Stimulated activated CD4-positive, alpha-beta T cell treated with anti-CD3 and anti-CD28 coated beads, TNF-alpha, amount 100 ng/mL, for 24 hours (primary cell): Measurements from ENCODE around the gene MYO1E.

ENCODE experiments used
- DNase-seq, 3 experiments: peaks; one replicate each; pipeline ENCODE4 v3.0.0-alpha.2; 2020; ENCODE audit warnings: low read depth in 3 of 3

Gene MYO1E

DNA sequence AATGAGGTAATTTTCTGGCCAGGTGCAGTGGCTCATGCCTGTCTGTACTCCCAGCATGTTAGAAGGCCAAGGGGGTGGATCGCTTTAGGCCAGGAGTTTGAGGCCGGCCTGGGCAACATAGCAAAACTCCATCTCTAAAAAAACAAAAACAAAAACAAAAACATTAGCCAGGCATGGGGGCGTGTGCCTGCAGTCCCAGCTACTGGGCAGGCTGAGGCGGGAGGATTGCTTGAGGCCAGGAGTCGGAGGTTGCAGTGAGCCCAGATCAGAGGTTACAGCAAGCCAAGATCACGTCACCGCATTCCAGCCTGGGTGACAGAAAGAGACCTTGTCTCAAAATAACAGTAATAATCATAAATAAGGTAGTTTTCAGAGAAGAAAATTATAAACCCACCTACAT, 110.4 kb downstream of the MYO1E start:
- no peak for DNase-seq

DNA sequence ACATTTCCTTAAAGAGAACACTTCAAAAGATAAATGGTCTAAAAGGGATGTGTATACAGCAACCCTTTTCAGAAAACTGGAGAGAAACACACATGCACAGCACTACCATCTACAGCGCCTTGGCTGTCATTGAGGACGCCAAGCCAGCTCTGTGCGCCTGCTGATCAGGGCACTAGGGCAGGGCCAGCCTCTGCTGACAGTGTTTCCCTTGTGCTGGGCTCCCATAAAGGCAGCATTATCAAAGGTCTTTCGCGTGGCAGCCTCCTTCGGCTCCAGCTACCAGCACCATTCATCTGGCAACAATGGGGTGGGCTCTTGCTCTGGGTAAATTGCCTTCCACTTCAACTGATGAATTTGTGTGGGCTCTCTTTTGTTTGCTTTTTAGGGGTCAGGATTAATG, 112.6 kb downstream of the MYO1E start:
- no peak for DNase-seq

DNA sequence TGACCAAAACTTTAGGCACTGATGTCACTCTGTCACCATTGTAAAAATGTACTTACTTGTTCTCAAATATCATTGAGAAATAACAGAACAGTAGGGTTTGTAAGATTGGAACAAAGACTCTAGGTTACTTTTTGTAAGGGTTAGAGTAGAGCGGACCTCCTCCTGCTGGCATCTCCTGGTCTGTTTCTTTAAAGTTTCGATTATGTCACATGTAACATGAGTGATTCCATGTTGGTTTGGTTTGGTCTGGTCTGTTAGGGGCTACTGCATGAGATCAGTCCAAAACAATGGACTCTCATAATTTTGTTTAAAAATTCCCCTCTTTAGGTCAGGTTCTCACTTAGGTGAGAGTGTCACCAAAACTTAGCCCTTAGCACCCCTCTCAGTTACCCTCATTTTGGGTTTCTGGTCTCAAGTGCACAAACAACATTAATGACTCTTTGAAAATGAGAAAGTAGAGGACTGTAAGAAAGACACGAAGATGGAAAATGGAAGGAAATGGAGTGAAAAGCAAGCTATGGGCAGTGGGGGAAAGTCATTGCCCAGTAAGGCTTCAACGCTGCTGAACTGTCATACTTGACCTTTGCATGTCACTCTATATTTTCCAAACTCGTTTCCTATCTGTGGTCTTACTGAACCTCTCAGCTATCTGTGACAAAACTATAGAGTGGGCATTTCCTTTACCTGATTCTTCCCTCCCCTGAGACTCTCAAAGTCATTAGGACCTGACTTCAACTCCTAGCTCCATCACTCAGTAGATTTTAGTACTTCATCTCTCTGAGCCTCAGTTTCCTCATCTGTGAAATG, 113.3 kb downstream of the MYO1E start:
- DNase-seq: no peak

DNA sequence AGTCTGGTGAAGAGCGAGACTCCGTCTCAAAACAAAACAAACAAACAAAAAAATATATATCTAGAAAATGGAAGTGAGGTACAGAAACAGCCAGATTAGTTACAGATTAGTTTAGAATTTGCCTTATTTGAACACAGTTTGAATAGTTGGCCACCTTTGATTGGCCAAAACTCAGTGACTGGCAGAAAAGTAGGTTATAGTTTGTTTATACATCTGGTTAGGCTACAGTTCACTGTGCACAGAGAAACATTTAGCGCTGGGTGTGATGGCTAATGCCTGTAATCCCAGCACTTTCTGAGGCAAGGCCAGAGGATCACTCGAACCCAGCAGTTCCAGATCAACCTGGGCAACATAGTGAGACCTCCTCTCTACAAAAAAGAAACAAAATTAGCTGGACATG, 114.4 kb downstream of the MYO1E start:
- DNase-seq: no peak

DNA sequence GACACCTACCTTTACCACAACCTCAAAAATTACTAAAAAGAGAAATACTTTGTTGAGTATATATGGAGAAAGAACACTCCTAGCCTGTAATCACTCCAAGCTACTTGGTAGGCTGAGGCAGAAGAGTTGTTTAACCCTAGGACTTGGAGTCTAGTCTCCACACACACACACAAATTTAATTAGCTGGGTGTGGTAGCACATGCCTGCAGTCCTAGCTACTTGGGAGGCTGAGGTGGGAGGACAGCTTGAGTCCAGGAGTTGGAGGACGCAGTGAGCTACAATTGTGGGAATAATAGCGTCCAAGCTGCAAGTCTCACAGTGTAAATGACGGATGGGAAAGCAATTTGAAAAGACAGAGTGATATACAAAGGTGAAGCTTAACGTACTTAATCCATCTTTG, 115.5 kb downstream of the MYO1E start:
- no peak for DNase-seq

DNA sequence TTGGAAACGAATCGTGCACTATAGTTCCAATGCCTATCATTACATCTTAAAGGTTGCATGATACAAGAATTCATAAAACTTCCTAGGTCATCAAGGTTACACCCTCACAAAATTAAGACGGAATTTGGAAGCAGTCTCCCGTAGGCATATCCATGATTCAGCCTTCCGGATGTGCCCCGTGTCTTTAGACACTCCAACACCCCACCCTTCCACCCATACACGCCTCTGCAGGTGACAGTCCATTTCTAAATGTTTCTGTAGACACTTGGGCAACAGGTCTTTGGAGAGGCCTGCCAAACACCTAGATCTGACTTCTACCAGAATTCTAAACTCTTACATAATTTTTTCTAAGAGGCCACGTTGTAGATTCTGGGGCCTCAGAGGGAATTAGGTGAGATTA, 116.2 kb downstream of the MYO1E start:
- no peak for DNase-seq

DNA sequence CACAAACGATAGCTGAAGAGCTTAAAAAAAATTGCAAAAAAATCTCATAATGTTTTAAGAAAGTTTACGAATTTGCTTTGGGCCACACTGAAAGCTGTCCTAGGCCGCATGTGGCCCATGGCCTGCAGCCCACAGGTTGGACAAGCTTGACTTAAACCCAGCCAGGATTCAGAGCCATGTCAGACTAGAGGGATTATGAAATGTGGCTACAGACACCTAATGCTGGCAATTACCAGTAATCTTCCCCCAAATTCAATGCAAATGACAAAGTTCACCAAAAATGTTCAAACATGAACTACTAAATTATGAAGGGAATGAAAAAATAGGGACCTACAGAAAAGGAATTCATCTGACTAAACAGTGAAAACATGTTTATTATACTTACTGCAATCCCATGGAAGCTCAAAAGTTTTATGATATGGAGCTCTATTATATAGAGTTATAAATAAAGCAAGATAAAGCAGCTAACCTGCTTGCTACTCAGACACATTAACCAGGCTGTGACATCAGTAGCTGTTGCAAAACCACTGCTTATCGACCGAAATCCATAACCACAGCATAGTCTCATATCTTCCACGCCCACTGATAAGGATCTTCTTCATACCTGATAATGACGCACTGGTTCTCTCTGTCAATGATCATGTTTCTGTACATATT, 116.9 kb downstream of the MYO1E start:
- DNase-seq: peak; percentile 4 to 16 (median 6)

DNA sequence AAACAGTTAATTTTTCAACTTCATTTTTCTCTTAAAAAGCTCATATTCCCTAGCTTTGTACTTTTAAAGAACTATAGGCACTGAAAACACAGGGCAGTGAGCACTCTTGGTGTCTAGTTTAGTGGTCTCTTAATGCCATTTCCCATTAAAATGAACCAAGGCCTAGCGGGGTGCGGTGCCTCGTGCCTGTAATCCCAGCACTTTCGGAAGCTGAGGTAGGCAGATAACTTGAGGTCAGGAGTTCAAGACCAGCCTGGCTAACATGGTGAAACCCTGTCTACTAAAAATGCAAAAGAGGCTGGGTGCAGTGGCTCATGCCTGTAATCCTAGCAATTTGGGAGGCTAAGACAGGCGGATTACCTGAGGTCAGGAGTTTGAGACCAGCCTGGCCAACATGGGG, 120.5 kb downstream of the MYO1E start:
- no peak for DNase-seq

DNA sequence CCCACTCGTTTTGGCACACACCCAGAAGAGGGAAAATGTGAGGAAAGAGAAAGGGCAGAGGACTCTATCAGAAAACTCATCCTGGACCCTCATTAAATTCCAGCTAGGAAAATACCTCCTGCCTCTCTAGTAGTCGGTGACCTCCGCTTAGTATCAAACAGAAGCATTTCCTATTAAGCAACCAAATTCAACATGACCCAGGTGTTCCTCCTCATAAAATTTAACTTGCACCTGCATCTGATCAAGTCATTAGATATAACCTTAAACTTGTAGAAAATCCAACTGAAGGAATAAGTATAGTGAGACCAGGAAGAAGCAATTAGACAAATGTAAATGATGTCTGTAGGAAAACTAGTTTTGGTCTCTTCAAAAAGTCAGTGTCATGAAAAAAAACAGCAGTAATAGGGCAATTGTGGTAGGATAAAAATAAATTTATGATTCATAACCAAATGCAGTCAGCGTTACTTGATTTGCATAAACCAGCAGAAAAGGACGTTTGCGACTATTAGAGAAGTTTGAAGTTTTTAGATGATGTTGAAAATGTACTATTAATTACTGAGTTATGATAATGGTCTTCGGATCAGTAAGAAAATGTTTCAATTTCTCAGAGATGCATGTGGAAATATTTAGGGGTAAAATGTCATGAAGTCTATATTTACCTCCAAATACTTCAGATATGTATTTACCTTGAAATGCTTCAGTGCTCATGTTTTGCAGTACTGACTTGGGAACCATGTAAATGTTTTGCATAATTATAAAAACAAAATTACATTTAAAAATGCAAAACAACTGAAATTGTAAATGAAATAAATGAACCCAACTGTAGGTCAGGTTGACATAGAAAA, 121.4 kb downstream of the MYO1E start:
- DNase-seq: no peak

DNA sequence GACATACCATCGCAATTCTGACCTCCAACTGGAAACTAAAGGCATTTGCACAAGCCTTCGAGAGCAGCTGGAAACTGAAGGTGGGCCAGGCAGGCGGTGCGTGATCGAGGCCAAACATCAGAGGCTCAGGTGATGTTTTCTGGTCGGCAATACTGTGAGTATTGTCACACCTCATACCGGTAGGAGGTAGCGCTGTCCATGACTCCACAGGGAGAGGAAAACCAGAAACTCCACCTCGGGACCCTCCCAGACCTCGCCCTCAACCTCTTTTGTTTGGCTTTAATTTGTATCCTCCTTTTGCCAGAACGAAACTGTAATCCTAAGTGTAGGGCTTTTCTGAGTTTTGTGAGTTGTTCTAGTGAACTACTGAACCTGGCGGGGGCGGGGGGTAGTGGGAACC, 122.4 kb downstream of the MYO1E start:
- DNase-seq: no peak

DNA sequence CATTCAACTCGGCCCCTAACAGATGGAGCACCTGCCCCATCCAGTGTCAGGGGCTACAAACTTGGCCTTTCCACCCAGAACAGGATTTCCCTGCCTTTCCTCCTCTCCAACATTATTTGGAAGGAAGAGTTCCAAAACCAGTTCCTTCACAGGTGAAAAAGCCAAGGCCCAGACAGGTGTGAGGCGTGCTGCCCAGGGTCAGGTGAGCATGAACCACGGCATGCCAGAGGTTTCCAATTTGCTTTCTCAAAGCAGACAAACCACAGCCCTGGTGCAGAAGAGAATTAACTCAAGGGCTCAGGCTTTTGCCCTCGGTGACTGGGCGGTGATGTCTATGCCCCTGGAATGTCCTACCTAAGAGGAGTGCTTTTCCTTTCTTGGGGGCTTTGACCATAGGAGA, 122.9 kb downstream of the MYO1E start:
- no peak for DNase-seq

DNA sequence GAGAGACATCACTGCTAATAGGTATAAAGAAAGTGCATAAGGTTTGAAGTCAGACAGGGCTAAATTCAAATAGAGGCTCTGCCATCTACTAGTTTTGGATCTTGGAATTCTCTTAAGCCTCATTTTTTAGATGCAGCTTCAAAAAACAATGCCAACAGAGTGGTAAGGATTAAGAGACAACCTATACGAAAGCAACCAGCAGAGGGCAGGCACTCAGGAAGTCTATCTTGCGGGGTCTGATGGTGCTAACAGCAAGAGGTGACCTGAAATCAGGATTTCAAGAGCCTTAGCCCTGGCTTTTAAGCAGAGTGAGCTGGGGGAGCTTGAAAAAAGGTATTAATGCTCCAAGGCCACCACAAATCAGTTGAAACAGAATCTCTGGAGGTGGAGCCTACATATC, 125.3 kb downstream of the MYO1E start:
- DNase-seq: peak; percentile 24 to 31 (median 30)

DNA sequence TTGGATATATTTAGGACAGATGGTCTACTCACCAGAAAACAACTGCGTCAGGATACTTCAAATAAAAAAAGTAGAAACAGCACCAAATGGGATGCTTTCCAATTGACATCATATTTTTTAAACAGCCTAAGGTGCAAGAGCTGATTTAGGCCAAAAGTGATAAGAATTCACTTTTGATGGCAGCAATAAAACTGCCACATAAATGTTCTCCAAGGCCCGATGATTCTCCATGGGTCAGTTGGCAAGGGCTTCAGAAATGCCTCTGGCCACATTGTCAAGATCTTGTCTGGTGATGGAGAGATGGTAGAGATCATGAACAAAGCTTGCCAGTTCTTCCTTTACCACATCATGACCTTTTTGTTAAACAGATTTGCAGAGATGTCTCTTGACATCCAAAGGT, 127.1 kb downstream of the MYO1E start:
- DNase-seq: no peak

DNA sequence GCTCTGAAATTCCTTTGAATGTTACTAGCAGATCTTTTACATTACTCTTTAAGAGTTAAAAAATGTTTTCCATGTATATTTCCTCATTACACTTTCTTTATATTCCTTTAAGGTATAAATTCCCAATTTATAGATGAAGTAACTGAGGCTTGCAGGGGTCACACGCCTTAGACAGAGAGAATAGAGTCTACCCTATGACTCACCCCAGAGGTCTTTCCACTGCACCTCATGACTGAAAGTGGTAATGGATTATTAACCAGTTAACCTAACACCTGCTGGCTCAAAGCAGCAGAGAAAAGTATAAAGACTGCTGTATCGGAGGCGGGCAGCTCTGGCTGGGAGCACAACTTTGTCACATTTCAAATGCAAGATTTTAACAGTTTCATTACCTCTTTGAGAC, 128.3 kb downstream of the MYO1E start:
- no peak for DNase-seq

DNA sequence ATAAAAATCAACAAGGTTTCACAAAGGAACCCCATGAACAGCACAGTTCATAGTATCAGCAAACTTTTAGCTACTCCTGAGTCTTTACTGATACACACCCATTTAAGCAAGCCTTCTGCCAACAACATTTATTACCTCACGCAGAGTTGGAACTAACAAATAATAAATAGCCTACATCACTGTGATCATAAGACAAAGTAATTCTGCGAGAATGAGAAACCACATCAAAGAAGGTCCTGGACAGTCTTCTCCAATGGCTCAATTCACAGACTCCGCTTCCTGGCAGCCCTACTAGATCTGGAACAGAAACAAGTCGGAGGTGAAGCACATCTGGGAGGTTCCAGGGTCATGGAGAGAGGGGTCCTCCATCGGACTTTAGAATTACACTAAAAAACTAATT, 129.0 kb downstream of the MYO1E start:
- DNase-seq: no peak

DNA sequence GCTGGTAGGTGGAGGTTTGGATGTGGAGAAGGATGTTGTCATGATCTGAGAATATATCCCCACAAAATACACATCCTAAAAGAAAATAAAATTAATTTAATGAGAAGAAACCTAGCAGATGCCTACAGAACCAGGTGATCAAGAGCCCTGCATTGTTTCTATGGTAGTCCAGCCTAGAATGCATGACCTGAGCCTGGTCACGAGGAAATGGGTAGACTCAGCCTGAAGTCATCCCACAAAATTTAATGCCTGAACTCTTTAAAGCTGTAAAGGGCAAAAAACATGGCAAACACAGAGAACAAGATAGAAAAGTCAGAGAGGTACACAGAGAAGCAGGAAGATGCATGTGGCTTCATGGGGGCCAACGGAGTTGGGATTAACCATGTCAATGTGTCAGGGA, 130.0 kb downstream of the MYO1E start:
- no peak for DNase-seq

DNA sequence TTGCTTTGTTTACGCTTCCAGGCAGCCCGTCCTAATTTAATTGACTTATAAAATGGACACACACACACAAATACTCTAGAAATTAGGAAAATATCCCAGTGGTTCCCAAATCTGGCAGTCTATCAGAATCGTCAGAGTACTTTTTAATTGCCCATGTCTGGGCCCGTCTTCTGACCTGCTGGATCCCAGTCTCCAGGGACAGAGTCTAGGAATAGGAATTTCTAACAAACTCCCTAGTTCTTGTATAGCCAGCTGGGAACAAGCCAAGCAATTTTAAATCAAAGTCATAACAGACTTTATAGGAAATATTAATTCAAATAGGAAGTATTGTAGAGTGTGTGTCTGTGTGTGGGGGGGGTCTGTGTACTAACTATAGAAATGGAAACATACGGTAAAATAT, 132.6 kb downstream of the MYO1E start:
- DNase-seq: no peak

DNA sequence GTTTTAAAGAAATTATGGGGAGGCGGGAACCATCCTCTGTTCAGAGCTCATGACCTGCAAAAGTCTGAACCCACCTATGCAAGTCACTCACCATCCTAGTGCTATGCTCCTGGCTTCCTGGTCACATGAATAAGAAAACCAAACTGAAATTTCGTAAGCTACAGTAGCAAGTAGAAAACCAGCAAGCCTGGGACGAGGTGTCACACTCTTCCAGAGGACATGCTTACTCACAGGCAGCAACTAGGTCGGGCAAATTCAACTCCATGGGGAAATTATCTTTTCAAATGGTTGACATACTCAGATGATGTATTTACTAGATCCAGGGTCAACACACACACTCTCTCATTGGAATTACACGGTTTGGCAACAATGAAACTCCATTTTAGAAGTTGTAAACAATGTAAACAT, 134.7 kb downstream of the MYO1E start:
- DNase-seq: no peak

DNA sequence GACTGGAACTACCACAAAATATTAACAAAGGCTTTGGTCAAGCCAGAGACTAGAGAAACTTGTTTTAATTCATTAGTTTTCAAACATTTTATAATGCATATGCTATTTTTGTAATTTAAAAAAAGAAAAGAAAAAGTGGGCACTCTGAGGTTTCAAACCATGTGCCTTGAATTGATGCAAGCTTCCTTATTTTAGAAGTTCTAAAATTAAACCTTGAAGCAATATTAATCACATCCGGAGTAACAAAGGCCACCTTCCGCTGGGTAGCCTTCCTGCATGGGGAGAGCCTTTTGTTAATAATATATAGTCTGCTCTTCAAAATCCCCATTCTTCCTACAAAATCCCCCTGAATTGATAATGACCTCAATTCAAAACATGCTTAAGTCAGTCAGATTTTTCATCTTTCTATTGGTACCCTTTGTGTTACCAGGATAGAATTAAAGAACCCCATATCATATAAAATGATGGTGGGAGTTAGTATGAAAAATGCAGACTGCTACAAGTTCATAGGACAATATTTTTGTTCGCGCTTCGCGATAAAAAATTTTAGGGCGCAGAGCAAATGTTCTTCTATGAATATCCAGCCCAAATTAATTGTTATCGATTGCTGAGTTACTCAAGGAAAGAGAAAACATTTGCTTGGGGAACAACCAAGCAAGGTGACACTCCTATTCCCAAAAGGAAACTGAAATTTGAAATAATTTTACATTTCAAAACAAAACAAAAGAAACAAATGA, 135.4 kb downstream of the MYO1E start:
- DNase-seq: no peak

DNA sequence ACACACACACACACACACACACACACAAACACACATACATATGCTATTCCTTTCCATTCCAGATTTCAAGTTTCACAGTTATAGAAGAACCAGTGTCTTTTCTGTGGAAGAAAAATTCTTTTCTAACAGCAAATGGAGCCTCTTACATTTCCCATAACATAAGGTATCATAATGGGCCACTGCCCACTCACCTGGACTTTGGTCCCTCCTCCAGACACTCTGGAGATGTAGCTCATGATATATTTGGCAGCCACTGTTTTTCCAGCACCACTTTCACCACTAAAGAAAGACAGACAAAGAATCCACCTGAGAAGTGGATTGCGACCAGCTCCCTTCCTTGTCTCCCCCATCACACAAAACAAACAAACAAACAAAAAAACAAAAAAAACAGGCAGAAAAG, 136.3 kb downstream of the MYO1E start:
- DNase-seq: no peak

DNA sequence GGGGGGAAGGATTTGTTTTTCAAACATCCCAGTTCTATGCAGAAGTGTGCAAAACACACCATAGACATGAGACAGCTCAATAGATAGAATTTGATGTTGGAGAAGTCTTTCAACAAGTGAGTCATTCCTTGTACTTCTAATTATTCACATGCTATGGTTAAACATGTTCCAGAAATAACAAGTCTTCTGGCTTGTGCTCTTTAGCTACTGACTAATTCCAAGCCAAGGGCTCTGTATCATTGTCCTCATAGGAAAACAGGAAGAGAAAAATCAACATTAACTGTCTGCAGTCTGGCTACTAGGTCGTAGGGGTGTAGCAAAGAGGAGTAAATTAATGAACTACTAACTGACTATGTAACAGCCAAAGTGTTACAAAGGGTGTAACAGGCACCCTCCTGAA, 140.2 kb downstream of the MYO1E start:
- DNase-seq: no peak

DNA sequence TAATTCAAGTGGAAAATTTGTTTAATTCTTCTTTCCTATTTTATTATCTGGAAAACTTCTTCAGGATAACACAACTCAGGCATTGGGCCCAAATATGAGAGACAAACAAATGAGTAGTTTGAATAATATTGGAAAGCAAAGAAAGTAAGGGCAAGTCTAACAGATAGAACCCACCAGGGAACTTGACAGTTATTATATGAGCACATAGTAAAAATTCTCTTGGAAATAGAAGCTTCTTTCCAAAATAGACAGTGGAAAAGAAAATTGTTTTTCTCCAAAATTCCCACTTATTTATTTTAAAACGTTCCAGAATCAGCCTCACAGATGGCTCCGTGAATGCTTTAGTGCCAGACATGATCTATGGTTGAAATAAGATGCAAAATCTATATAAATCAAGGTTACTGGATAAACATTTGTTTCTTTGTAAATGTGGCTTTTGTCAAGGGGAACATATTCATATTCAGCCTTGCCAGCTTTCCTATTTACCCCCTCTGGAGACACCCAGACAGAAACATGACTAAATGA, 142.1 kb downstream of the MYO1E start:
- no peak for DNase-seq
